Left renal pelvis (tissue), 4 donors: Measurements from ENCODE around the gene TRIM22. TPM values are rescaled to one million over a fixed set of nuclear protein-coding genes. Genes with fewer than 3 reads are reported as not detected.
"Not testable (repeated sequence)": the region's sequence is repeated elsewhere in the genome, so short reads cannot be mapped to it uniquely, and the experiment has no call there.

ENCODE experiments used
- DNase-seq, 4 donors: peaks; one replicate each; pipeline ENCODE4 v3.0.0-alpha.2; 2013; ENCODE audit warnings: low read depth in 4 of 4, low spot score in 3 of 4
- polyA plus RNA-seq, 4 donors: library from polyadenylated mRNA; unstranded; fragments of 120-200 nt; gene quantifications; one replicate each; pipeline ENCODE4 v1.2.1, GENCODE V29; 2013; ENCODE audit not compliant: insufficient read length in 4 of 4

Gene TRIM22
- polyA plus RNA-seq, 4 donors, result 8.4 to 23.5 (median 9.3) TPM

GRCh38 chr11:5690736-5691135, 1.1 kb downstream of the TRIM22 start:
- no peak for DNase-seq

GRCh38 chr11:5691238-5691963, 1.8 kb downstream of the TRIM22 start:
- DNase-seq, result not testable (repeated sequence)

- no peak for DNase-seq
These were observed 2.4 kb downstream of the TRIM22 start for GRCh38 chr11:5691964-5692361.

- no peak for DNase-seq
These were observed 5.1 kb downstream of the TRIM22 start for GRCh38 chr11:5694642-5695041.

- DNase-seq, result no peak
These were observed 6.0 kb downstream of the TRIM22 start for GRCh38 chr11:5695580-5695979.

GRCh38 chr11:5696210-5696609, 6.6 kb downstream of the TRIM22 start:
- no peak for DNase-seq

- no peak for DNase-seq
These were observed 8.7 kb downstream of the TRIM22 start for GRCh38 chr11:5698281-5698680.

GRCh38 chr11:5700421-5701054, 10.9 kb downstream of the TRIM22 start:
- DNase-seq, result no peak

GRCh38 chr11:5701055-5701577, 11.5 kb downstream of the TRIM22 start:
- no peak for DNase-seq

GRCh38 chr11:5703741-5704536, 14.3 kb downstream of the TRIM22 start:
- DNase-seq, result no peak

- DNase-seq, result no peak
These were observed 16.1 kb downstream of the TRIM22 start for GRCh38 chr11:5705688-5706087.

GRCh38 chr11:5712507-5712906, 22.9 kb downstream of the TRIM22 start:
- no peak for DNase-seq

- DNase-seq, result no peak
These were observed 24.1 kb downstream of the TRIM22 start for GRCh38 chr11:5713695-5714094.

- DNase-seq, result not testable (repeated sequence)
These were observed 26.9 kb downstream of the TRIM22 start for GRCh38 chr11:5716518-5716917.

GRCh38 chr11:5719703-5720495, 30.3 kb downstream of the TRIM22 start:
- no peak for DNase-seq

GRCh38 chr11:5722622-5723021, 33.0 kb downstream of the TRIM22 start:
- DNase-seq, result no peak

- no peak for DNase-seq
These were observed 36.8 kb downstream of the TRIM22 start for GRCh38 chr11:5726351-5726750.

- no peak for DNase-seq
These were observed 38.1 kb downstream of the TRIM22 start for GRCh38 chr11:5727691-5728090.

GRCh38 chr11:5736396-5736795, 46.8 kb downstream of the TRIM22 start, which contains the start of gene OR56B1:
Gene OR56B1, plus strand, starts transcription at chr11:5736448. Its CDS starts 69 bp downstream, at chr11:5736517.
- DNase-seq, result no peak

- no peak for DNase-seq
These were observed 47.5 kb downstream of the TRIM22 start for GRCh38 chr11:5737091-5737490.
